ENCODE measurements around the gene BAG2. TPM values are rescaled to one million over a fixed set of nuclear protein-coding genes. Genes with fewer than 3 reads are reported as not detected.
A peak's percentile ranks its signal among the peaks of the same experiment; 100 is the strongest.

The BAG2 gene
- total RNA-seq, 4 donors from 2014 or later: 40.8 to 50.6 (median 46.3) TPM

- Histone ChIP-seq H3K4me1 (peaks cover 4 to 55% (median 10%) of the 10 kb centered on the region in 3 donors), H3K9me3 (no peaks in the 10 kb centered on the region), H3K4me3 (no peak overlapping the region), H3K27me3 (no peaks in the 10 kb centered on the region), H3K36me3 (peaks cover 0 to 42% of the 10 kb centered on the region in 2 donors), H3K27ac (peak overlapping the region; percentile 57 to 98 (median 86))
- peak; percentile 44 for ATAC-seq
- 19 to 41% methylated on average over 2 of the region's 2 CpGs for WGBS, 2 donors (ENCODE audit: low coverage in 1 of 2)
- no peak for TF ChIP-seq EP300 (IDR thresholded peaks at IDR 0.05)
- TF ChIP-seq, protein P1, sequence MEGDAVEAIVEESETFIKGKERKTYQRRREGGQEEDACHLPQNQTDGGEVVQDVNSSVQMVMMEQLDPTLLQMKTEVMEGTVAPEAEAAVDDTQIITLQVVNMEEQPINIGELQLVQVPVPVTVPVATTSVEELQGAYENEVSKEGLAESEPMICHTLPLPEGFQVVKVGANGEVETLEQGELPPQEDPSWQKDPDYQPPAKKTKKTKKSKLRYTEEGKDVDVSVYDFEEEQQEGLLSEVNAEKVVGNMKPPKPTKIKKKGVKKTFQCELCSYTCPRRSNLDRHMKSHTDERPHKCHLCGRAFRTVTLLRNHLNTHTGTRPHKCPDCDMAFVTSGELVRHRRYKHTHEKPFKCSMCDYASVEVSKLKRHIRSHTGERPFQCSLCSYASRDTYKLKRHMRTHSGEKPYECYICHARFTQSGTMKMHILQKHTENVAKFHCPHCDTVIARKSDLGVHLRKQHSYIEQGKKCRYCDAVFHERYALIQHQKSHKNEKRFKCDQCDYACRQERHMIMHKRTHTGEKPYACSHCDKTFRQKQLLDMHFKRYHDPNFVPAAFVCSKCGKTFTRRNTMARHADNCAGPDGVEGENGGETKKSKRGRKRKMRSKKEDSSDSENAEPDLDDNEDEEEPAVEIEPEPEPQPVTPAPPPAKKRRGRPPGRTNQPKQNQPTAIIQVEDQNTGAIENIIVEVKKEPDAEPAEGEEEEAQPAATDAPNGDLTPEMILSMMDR (IDR thresholded peaks at IDR 0.05): no peak
- no peak for TF ChIP-seq POLR2AphosphoS5 (IDR thresholded peaks at IDR 0.05)
These were observed 9.9 kb downstream of the BAG2 start for GRCh38 chr6:57182017-57182432.

DNA sequence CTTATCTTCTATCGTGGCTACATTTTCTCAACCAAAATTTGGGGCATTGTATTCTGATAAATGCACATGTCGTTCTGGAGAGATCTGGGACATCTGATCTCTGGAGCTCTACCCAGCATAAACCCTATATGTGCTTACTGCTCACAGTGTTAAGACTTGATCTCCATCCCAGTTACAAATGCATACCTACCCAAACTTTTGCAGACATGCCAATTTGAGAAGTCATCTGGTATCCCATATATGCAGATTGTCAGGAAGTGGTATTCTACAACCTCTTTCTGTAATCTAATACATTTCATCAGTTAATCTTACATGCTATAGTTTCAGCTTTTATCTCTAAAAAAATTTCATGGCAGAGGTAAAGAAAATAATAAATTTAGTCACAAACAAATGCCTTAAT lies 11.2 kb downstream of the BAG2 start:
- peaks cover 0 to 42% of the 10 kb centered on the region in 2 donors for H3K36me3 ChIP-seq
- peak overlapping the region in 3 of 4 donors; percentile 52 to 98 (median 96) for H3K27ac ChIP-seq

GRCh38 chr6:57190140-57190539 lies 18.0 kb downstream of the BAG2 start:
- 29 to 47% methylated on average over 2 of the region's 2 CpGs for WGBS, 2 donors (ENCODE audit: low coverage in 1 of 2)
- Histone ChIP-seq H3K4me1 (peaks cover 0 to 9% (median 0%) of the 10 kb centered on the region in 3 donors), H3K9me3 (no peaks in the 10 kb centered on the region), H3K27ac (peak overlapping the region in 2 of 4 donors; percentile 34 to 39), H3K27me3 (no peaks in the 10 kb centered on the region), H3K36me3 (peaks cover 0 to 32% of the 10 kb centered on the region in 2 donors), H3K4me3 (no peak overlapping the region)
- no peak for TF ChIP-seq EP300 (IDR thresholded peaks at IDR 0.05)
- TF ChIP-seq, protein P1 (IDR thresholded peaks at IDR 0.05): peak; percentile 20 to 62 (median 54)
- no peak for ATAC-seq

More for the DNA sequence above, 11.2 kb downstream of the BAG2 start:
- H3K4me1 ChIP-seq: peaks cover 3 to 45% (median 10%) of the 10 kb centered on the region in 3 donors
- 72 to 83% methylated on average over 1 to 2 of the region's 2 CpGs for WGBS, 2 donors (ENCODE audit: low coverage in 1 of 2)
- no peaks in the 10 kb centered on the region for H3K27me3 ChIP-seq
- no peak for TF ChIP-seq POLR2A (IDR thresholded peaks at IDR 0.05)
- no peak for TF ChIP-seq POLR2AphosphoS5 (IDR thresholded peaks at IDR 0.05)
- no peak for TF ChIP-seq EP300 (IDR thresholded peaks at IDR 0.05)
- TF ChIP-seq, protein P1 (IDR thresholded peaks at IDR 0.05): no peak
- no peak overlapping the region for H3K4me3 ChIP-seq
- no peak for ATAC-seq
- H3K9me3 ChIP-seq: no peaks in the 10 kb centered on the region

GRCh38 chr6:57193177-57193576 lies 21.1 kb downstream of the BAG2 start:
- no peak overlapping the region for H3K4me3 ChIP-seq
- no peak for ATAC-seq
- H3K9me3 ChIP-seq: no peaks in the 10 kb centered on the region
- peak overlapping the region in 3 of 4 donors; percentile 39 to 47 (median 40) for H3K27ac ChIP-seq
- TF ChIP-seq POLR2AphosphoS5 (IDR thresholded peaks at IDR 0.05): peak; percentile 16
- TF ChIP-seq, protein P1 (IDR thresholded peaks at IDR 0.05): no peak
- H3K36me3 ChIP-seq: peaks cover 0 to 20% of the 10 kb centered on the region in 2 donors
- H3K4me1 ChIP-seq: peaks cover 0 to 14% (median 0%) of the 10 kb centered on the region in 3 donors
- H3K27me3 ChIP-seq: no peaks in the 10 kb centered on the region

DNA sequence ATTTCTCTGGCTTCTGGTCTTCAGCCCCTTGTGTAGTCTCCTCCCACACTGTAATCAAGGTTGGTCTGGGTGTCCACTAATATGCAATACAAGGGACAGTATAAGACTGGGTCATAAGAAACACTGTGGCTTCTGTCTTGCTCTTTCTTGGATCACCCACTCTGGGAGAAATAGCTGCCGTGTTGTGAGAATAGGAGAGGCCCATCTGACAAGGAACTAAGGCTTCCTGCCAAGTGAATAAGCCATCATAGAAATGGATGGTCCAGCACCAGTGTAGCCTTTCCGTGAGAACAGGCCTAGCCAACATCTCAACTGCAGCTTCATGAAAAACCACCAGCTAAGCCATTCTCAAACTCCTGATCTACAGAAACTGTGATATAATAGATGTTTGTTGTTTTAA lies 23.3 kb downstream of the BAG2 start:
- Histone ChIP-seq H3K9me3 (no peaks in the 10 kb centered on the region), H3K36me3 (peaks cover 0 to 16% of the 10 kb centered on the region in 2 donors), H3K4me1 (peaks cover 0 to 30% (median 0%) of the 10 kb centered on the region in 3 donors), H3K27ac (no peak overlapping the region), H3K27me3 (no peaks in the 10 kb centered on the region), H3K4me3 (no peak overlapping the region)
- no peak for TF ChIP-seq POLR2AphosphoS5 (IDR thresholded peaks at IDR 0.05)
- TF ChIP-seq, protein P1 (IDR thresholded peaks at IDR 0.05): no peak
- TF ChIP-seq EP300 (IDR thresholded peaks at IDR 0.05): no peak
- no peak for TF ChIP-seq POLR2A (IDR thresholded peaks at IDR 0.05)
- WGBS, 2 donors (ENCODE audit: low coverage in 1 of 2): 36% methylated on average over 2 of the region's 2 CpGs; no CpG with 5 or more reads in 1 of the 2 donors
- no peak for ATAC-seq
